K562 (cell line): ENCODE data around the gene EPS8L1. TPM values are rescaled to one million over a fixed set of nuclear protein-coding genes. Genes with fewer than 3 reads are reported as not detected.

Experiments
- ATAC-seq: fragments of 200-7000 bp; cut with Tn5 transposase; 3 replicates; pipeline ENCODE4 v1.9.1; 2020; ENCODE audit warnings: moderate library complexity
- BruUV-seq: library from RNA; stranded (reverse); fragments of 400-500 nt; replicated peaks from 2 replicates; lab custom pipeline; 2021; lab: Mats Ljungman, UMichigan
- CTCF ChIA-PET: fragments of 300-600 bp; formaldehyde crosslinking; extraction: SDS; loops from one replicate; lab custom pipeline; 2021; ENCODE audit warnings: low intra/inter-chr PET ratio; lab: Yijun Ruan, JAX
- POLR2A ChIA-PET: fragments of 300-600, 350-650 bp; sonication (Branson Sonifier 250); formaldehyde crosslinking; extraction: SDS; loops from one replicate; lab custom pipeline; 2021; ENCODE audit warnings: antibody characterized with exemption, inconsistent platforms; lab: Yijun Ruan, JAX
- DNase-seq, 4 experiments: peaks; one replicate each; pipeline versions ENCODE4 v3.0.0 to v3.0.0-alpha.2; 2011 to 2018; ENCODE audit warnings: low spot score in 3 of 4, mixed read lengths in 3 of 4; ENCODE audit errors: extremely low read depth in 1 of 4
- FAIRE-seq: peaks from 2 replicates; lab custom pipeline; 2011; peaks lifted over from hg19 to GRCh38; lab: Jason Lieb, UNC
- H2AFZ ChIP-seq: 2 replicates; pipeline ENCODE4 v1.6.0; 2011; ENCODE audit warnings: low read depth, low read length, control low read depth, inconsistent platforms
- H3K27ac ChIP-seq: fragments of 200-600 bp; 3 replicates; pipeline ENCODE4 v1.8.0; 2011; ENCODE audit warnings: low read depth, mild to moderate bottlenecking, control low read depth, inconsistent platforms, low read length, moderate library complexity, mixed read lengths; ENCODE audit errors: extremely low read depth
- H3K27me3 ChIP-seq, 2 experiments: fragments of 300-600 bp in 1 of 2; 2 replicates in 1 of 2; 3 replicates in 1 of 2; pipeline versions ENCODE4 v1.6.0 to v1.8.0; 2011; ENCODE audit warnings: inconsistent platforms in 2 of 2, low read length in 2 of 2, mild to moderate bottlenecking in 1 of 2, mixed read lengths in 1 of 2, moderate library complexity in 1 of 2; ENCODE audit not compliant: control insufficient read depth in 2 of 2, insufficient read depth in 2 of 2
- H3K36me3 ChIP-seq: fragments of 300-600 bp; 3 replicates; pipeline ENCODE4 v1.8.0; 2011; ENCODE audit warnings: mild to moderate bottlenecking, low read length, inconsistent platforms; ENCODE audit not compliant: control insufficient read depth, insufficient read depth
- H3K4me1 ChIP-seq, 2 experiments: fragments of 200-600 bp in 1 of 2; replicated peaks in 1 of 2; 2 replicates in 1 of 2; 3 replicates in 1 of 2; pipeline versions ENCODE4 v1.5.1 to v1.8.0; 2011; ENCODE audit warnings: inconsistent platforms in 2 of 2, low read length in 2 of 2, mild to moderate bottlenecking in 1 of 2, mixed read lengths in 1 of 2, moderate library complexity in 1 of 2; ENCODE audit not compliant: control insufficient read depth in 2 of 2, insufficient read depth in 2 of 2
- H3K4me2 ChIP-seq: 2 replicates; pipeline ENCODE4 v1.6.1; 2011; ENCODE audit warnings: low read length, control low read depth, inconsistent platforms, mixed read lengths; ENCODE audit not compliant: insufficient read depth
- H3K4me3 ChIP-seq: fragments of 200-600 bp; sonication (generic), shearing (Covaris generic); 2 replicates; pipeline ENCODE4 v1.5.1; 2016; ENCODE audit warnings: control low read depth, inconsistent platforms
- H3K79me2 ChIP-seq: fragments of 200-600 bp; 3 replicates; pipeline ENCODE4 v1.8.0; 2011; ENCODE audit warnings: low read length, inconsistent platforms; ENCODE audit not compliant: control insufficient read depth, insufficient read depth
- H3K9ac ChIP-seq, 2 experiments: 2 replicates each; pipeline versions ENCODE4 v1.6.0 to v1.6.1; 2011; ENCODE audit warnings: low read depth in 2 of 2, low read length in 2 of 2, control low read depth in 1 of 2, inconsistent platforms in 1 of 2, mild to moderate bottlenecking in 1 of 2, mixed read lengths in 1 of 2; ENCODE audit not compliant: insufficient read depth in 1 of 2
- H3K9me1 ChIP-seq: one replicate; pipeline ENCODE4 v1.6.0; 2011; ENCODE audit warnings: inconsistent platforms, mild to moderate bottlenecking, low read length, moderate library complexity; ENCODE audit not compliant: control insufficient read depth, insufficient read depth
- H3K9me3 ChIP-seq: replicated peaks from 2 replicates; pipeline ENCODE4 v1.5.1; 2011; ENCODE audit warnings: low read depth, low read length, inconsistent platforms; ENCODE audit not compliant: control insufficient read depth, insufficient read depth
- H4K20me1 ChIP-seq: replicated peaks from 2 replicates; pipeline ENCODE4 v1.6.1; 2011; ENCODE audit warnings: low read length, inconsistent platforms, mixed read lengths; ENCODE audit not compliant: control insufficient read depth, insufficient read depth
- ARID1B ChIP-seq: fragments of 450-650 bp; IDR thresholded peaks from 2 replicates; pipeline ENCODE4 v1.6.1; 2016; ENCODE audit warnings: antibody characterized with exemption, mild to moderate bottlenecking, inconsistent platforms
- BRD9 ChIP-seq: fragments of 450-650 bp; IDR thresholded peaks from 2 replicates; pipeline ENCODE4 v1.6.1; 2018; ENCODE audit warnings: low read depth; ENCODE audit not compliant: partially characterized antibody
- CHCHD3 ChIP-seq: fragments of 250-450 bp; sonication (Bioruptor Pico); IDR thresholded peaks from 2 replicates; pipeline ENCODE4 v2.1.2; 2022; ENCODE audit warnings: mild to moderate bottlenecking
- ELF2 ChIP-seq: fragments of 250-450 bp; sonication (Bioruptor Pico); IDR thresholded peaks from 2 replicates; pipeline ENCODE4 v1.5.0; 2021; ENCODE audit warnings: mild to moderate bottlenecking
- KLF10 ChIP-seq: fragments of 250-450 bp; sonication (Bioruptor Pico); IDR thresholded peaks from 2 replicates; pipeline ENCODE4 v1.6.1; 2021; ENCODE audit warnings: matching md5 sums
- MEIS2 ChIP-seq: fragments of 450-650 bp; IDR thresholded peaks from 2 replicates; pipeline ENCODE4 v1.6.1; 2014; ENCODE audit warnings: mild to moderate bottlenecking; ENCODE audit not compliant: partially characterized antibody
- RUNX1 ChIP-seq: sonication (generic); IDR thresholded peaks from 2 replicates; pipeline ENCODE4 v1.6.1; 2016; ENCODE audit warnings: antibody characterized with exemption, low read depth
- SOX6 ChIP-seq: fragments of 450-650 bp; IDR thresholded peaks from 2 replicates; pipeline ENCODE4 v1.6.1; 2014; ENCODE audit warnings: mild to moderate bottlenecking
- ZNF146 ChIP-seq: IDR thresholded peaks from one replicate; pipeline ENCODE4 v1.6.1; 2018; ENCODE audit warnings: missing compliant biosample characterization; ENCODE audit not compliant: unreplicated experiment
- ZNF217 ChIP-seq: sonication (generic); formaldehyde crosslinking; IDR thresholded peaks from 2 replicates; pipeline ENCODE4 v1.8.0; 2022; ENCODE audit warnings: mild to moderate bottlenecking, missing genetic modification reagents
- WGBS: fragments of 100-300 bp; shearing (Covaris generic); methylation state at CpG from one replicate; pipeline ENCODE4 v1.1.6; 2016; ENCODE audit warnings: low coverage, mixed read lengths; ENCODE audit not compliant: insufficient coverage; ENCODE audit errors: missing lambda C conversion rate; 5-methylcytosine and 5-hydroxymethylcytosine counted together
- in situ Hi-C: fragments of 300-500 bp; cut with MboI; formaldehyde crosslinking; loops from 4 replicates; pipeline ENCODE4 v1.15.0; 2018; ENCODE audit warnings: inconsistent platforms, mixed read lengths
- intact Hi-C: fragments of 100-400 bp; cut with micrococcal nuclease; formaldehyde crosslinking; loops from 2 replicates; pipeline ENCODE4 v1.14.2; 2022
- polyA plus RNA-seq, 8 experiments: library from polyadenylated mRNA; depleted of rRNA in 4 of 8; stranded (reverse) in 5 of 8; unstranded in 3 of 8; fragments of >200 nt; fragmentation: Nextera tagmentation in 2 of 8; fragmentation: Illumina TruSeq in 1 of 8; extraction: Ambion mirVana in 2 of 8; extraction: Trizol in 1 of 8; gene quantifications; 2 replicates each; pipeline versions ENCODE4 v1.2.1 to v1.2.3, GENCODE V29; 2011 to 2014; ENCODE audit warnings: inconsistent platforms in 1 of 8, missing spikeins in 1 of 8
- total RNA-seq, 7 experiments: library from RNA; depleted of rRNA in 6 of 7; stranded (reverse); fragments of >200 nt in 6 of 7; fragmentation: Illumina TruSeq in 2 of 7; extraction: Trizol in 2 of 7; gene quantifications; 2 replicates each; pipeline versions ENCODE4 v1.2.1 to v1.2.3, GENCODE V29; 2011 to 2021; ENCODE audit warnings: low replicate concordance in 1 of 7
- TF ChIP-seq, protein P1 (sequence below): fragments of 450-650 bp; formaldehyde crosslinking; IDR thresholded peaks from 2 replicates; pipeline ENCODE4 v1.4.0; 2020; ENCODE audit warnings: mild to moderate bottlenecking, moderate library complexity
- TF ChIP-seq, protein P2 (sequence below): sonication (generic); formaldehyde crosslinking; IDR thresholded peaks from 2 replicates; pipeline ENCODE4 v1.8.0; 2023; ENCODE audit warnings: mild to moderate bottlenecking, missing genetic modification reagents

EPS8L1 gene
- total and polyA plus RNA-seq, 9 of the 15 experiments (the other 6 are each of a cell fraction or from before 2014, with no cell fraction given): 0.35 to 22.1 (median 11.9) TPM

DNA sequence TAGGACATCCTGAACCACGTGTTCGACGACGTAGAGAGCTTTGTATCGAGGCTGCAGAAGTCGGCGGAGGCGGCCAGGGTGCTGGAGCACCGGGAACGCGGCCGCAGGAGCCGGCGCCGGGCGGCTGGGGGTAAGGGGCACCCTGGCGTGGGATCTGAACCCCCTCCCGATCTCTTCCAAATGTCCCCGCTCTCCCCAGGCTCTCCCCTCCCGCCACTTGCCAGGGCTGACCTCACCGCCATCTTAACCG is 6.0 kb downstream of the EPS8L1 start:
- POLR2A ChIA-PET: no interaction called here
- no TSS peak for BruUV-seq

More for the DNA sequence above, 6.0 kb downstream of the EPS8L1 start:
- no peaks in the 10 kb centered on the region for H3K27me3 ChIP-seq
- FAIRE-seq: no peak
- 84% methylated on average over 12 of the region's 22 CpGs for WGBS
- no peaks in the 10 kb centered on the region for H3K9me1 ChIP-seq
- H3K27ac ChIP-seq: no peak overlapping the region
- CTCF ChIA-PET: no interaction called here
- TF ChIP-seq KLF10 (CRISPR knock-in tag): no peak
- no peak for TF ChIP-seq RUNX1
- no peak for TF ChIP-seq ZNF217 (CRISPR knock-in tag)
- no peak for TF ChIP-seq MEIS2
- TF ChIP-seq, protein P1, sequence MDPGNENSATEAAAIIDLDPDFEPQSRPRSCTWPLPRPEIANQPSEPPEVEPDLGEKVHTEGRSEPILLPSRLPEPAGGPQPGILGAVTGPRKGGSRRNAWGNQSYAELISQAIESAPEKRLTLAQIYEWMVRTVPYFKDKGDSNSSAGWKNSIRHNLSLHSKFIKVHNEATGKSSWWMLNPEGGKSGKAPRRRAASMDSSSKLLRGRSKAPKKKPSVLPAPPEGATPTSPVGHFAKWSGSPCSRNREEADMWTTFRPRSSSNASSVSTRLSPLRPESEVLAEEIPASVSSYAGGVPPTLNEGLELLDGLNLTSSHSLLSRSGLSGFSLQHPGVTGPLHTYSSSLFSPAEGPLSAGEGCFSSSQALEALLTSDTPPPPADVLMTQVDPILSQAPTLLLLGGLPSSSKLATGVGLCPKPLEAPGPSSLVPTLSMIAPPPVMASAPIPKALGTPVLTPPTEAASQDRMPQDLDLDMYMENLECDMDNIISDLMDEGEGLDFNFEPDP: no peak
- TF ChIP-seq ELF2 (CRISPR knock-in tag): no peak
- TF ChIP-seq CHCHD3 (CRISPR knock-in tag): no peak
- no peak for TF ChIP-seq ARID1B
- TF ChIP-seq SOX6: no peak
- no peak for TF ChIP-seq BRD9
- no peak for TF ChIP-seq ZNF146 (CRISPR knock-in tag)
- TF ChIP-seq, protein P2, sequence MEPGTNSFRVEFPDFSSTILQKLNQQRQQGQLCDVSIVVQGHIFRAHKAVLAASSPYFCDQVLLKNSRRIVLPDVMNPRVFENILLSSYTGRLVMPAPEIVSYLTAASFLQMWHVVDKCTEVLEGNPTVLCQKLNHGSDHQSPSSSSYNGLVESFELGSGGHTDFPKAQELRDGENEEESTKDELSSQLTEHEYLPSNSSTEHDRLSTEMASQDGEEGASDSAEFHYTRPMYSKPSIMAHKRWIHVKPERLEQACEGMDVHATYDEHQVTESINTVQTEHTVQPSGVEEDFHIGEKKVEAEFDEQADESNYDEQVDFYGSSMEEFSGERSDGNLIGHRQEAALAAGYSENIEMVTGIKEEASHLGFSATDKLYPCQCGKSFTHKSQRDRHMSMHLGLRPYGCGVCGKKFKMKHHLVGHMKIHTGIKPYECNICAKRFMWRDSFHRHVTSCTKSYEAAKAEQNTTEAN: no peak
- H3K4me3 ChIP-seq: no peak overlapping the region
- no peak overlapping the region for H3K4me2 ChIP-seq
- H3K79me2 ChIP-seq: peaks cover 7% of the 10 kb centered on the region; the same call in 2 of the 3 replicates
- H3K9ac ChIP-seq: no peak overlapping the region
- H3K9me3 ChIP-seq: no peaks in the 10 kb centered on the region
- H3K36me3 ChIP-seq: peaks cover 7% of the 10 kb centered on the region; the same call in 1 of the 3 replicates
- no peak for ATAC-seq
- no peak for DNase-seq
- H4K20me1 ChIP-seq: no peaks in the 10 kb centered on the region
- H3K4me1 ChIP-seq: peaks cover 0 to 55% of the 10 kb centered on the region in 2 experiments; a peak in 3 of 5 replicates
- in situ Hi-C loops (no loop called here), intact Hi-C loops (loop anchor here (10.0 kb wide), 1 partner anchor 333 kb away; no protein-coding TSS in a partner anchor)
- no peak overlapping the region for H2AFZ ChIP-seq
